HFFc6 (cell line): ENCODE measurements around the gene NRL. TPM values are rescaled to one million over a fixed set of nuclear protein-coding genes. Genes with fewer than 3 reads are reported as not detected.

Experiments
- DNase-seq: peaks from one replicate; pipeline ENCODE4 v3.0.0-alpha.2; 2018
- H3K27ac Mint-ChIP-seq: 2 replicates; pipeline ENCODE4 v1.8.0; 2020; ENCODE audit warnings: mild to moderate bottlenecking, mixed read lengths
- H3K27me3 Mint-ChIP-seq: 2 replicates; pipeline ENCODE4 v1.8.0; 2021; ENCODE audit warnings: mild to moderate bottlenecking, moderate library complexity, mixed read lengths; ENCODE audit not compliant: insufficient read depth
- H3K36me3 Mint-ChIP-seq: 2 replicates; pipeline ENCODE4 v1.8.0; 2021; ENCODE audit warnings: low read depth, mixed read lengths
- H3K4me1 Mint-ChIP-seq: 2 replicates; pipeline ENCODE4 v1.8.0; 2020; ENCODE audit warnings: low read depth, mixed read lengths
- H3K4me3 Mint-ChIP-seq: 2 replicates; pipeline ENCODE4 v1.8.0; 2020; ENCODE audit warnings: mild to moderate bottlenecking, moderate library complexity, mixed read lengths
- H3K9me3 Mint-ChIP-seq: 2 replicates; pipeline ENCODE4 v1.8.0; 2020; ENCODE audit warnings: mild to moderate bottlenecking, mixed read lengths
- CTCF ChIP-seq: fragments of 200-600 bp; sonication (generic); IDR thresholded peaks from 2 replicates; pipeline ENCODE4 v1.5.0; 2021; ENCODE audit warnings: antibody characterized with exemption, mild to moderate bottlenecking
- total RNA-seq, 6 experiments: library from RNA; stranded (reverse); fragmentation: NEBNext Ultra II Directional; extraction: Animal tissue kit (Norgen Biotek cat#: 25700); gene quantifications; 2 replicates in 1 of 6; 3 replicates in 5 of 6; pipeline ENCODE4 v1.2.3, GENCODE V29; 2021

The NRL gene
- total RNA-seq, 6 experiments from 2014 or later = 0.26 to 0.85 (median 0.49) TPM

GRCh38 chr14:24132976-24133375 is 18.2 kb upstream of the NRL start:
- Mint-ChIP-seq H3K27ac (no peak overlapping the region), H3K36me3 (peaks cover 10% of the 10 kb centered on the region), H3K4me1 (peaks cover 19% of the 10 kb centered on the region), H3K4me3 (no peak overlapping the region), H3K27me3 (peaks cover 3% of the 10 kb centered on the region), H3K9me3 (no peaks in the 10 kb centered on the region)
- no peak for DNase-seq
- no peak for TF ChIP-seq CTCF

GRCh38 chr14:24132061-24132685 is 17.4 kb upstream of the NRL start:
- Mint-ChIP-seq H3K27ac (no peak overlapping the region), H3K27me3 (peaks cover 3% of the 10 kb centered on the region), H3K4me3 (no peak overlapping the region), H3K9me3 (no peaks in the 10 kb centered on the region), H3K36me3 (peaks cover 5% of the 10 kb centered on the region), H3K4me1 (peaks cover 15% of the 10 kb centered on the region)
- no peak for DNase-seq
- TF ChIP-seq CTCF = no peak

GRCh38 chr14:24131549-24131966 is 16.8 kb upstream of the NRL start:
- no peak for DNase-seq
- Mint-ChIP-seq H3K4me1 (peaks cover 9% of the 10 kb centered on the region), H3K27ac (no peak overlapping the region), H3K27me3 (peaks cover 3% of the 10 kb centered on the region), H3K36me3 (no peaks in the 10 kb centered on the region), H3K4me3 (no peak overlapping the region), H3K9me3 (no peaks in the 10 kb centered on the region)
- no peak for TF ChIP-seq CTCF

GRCh38 chr14:24130717-24131548 is 16.2 kb upstream of the NRL start:
- H3K27ac Mint-ChIP-seq = no peak overlapping the region
- peaks cover 7% of the 10 kb centered on the region for H3K4me1 Mint-ChIP-seq
- H3K4me3 Mint-ChIP-seq = no peak overlapping the region

GRCh38 chr14:24130380-24130716 is 15.6 kb upstream of the NRL start, which contains the start of gene FITM1:
Gene FITM1, plus strand, starts transcription at chr14:24130659. Its CDS starts 905 bp downstream, at chr14:24131564.
- peaks cover 4% of the 10 kb centered on the region for H3K4me1 Mint-ChIP-seq
- no peak for DNase-seq
- H3K4me3 Mint-ChIP-seq = no peak within 1 kb of the TSS
- H3K27ac Mint-ChIP-seq = no peak within 1 kb of the TSS
- no peaks in the 10 kb centered on the region for H3K9me3 Mint-ChIP-seq
- no peaks in the 10 kb centered on the region for H3K36me3 Mint-ChIP-seq
- TF ChIP-seq CTCF = no peak
- H3K27me3 Mint-ChIP-seq = peaks cover 3% of the 10 kb centered on the region; the same call in 1 of the 2 replicates

More at GRCh38 chr14:24130717-24131548, 16.2 kb upstream of the NRL start:
- TF ChIP-seq CTCF = no peak
- Mint-ChIP-seq H3K27me3 (peaks cover 3% of the 10 kb centered on the region; the same call in 1 of the 2 replicates), H3K36me3 (no peaks in the 10 kb centered on the region), H3K9me3 (no peaks in the 10 kb centered on the region)
- no peak for DNase-seq
